T-helper 1 cell (primary cell): Measurements from ENCODE around the gene SIAH3.
"Not testable (repeated sequence)": the region's sequence is repeated elsewhere in the genome, so short reads cannot be mapped to it uniquely, and the experiment has no call there.

Experiments used
- DNase-seq, 5 donors: peaks; one replicate each; pipeline ENCODE4 v3.0.0-alpha.2; 2012 to 2020

The SIAH3 gene

GRCh38 chr13:45781553-45782326 is 69.8 kb downstream of the SIAH3 start:
- no peak for DNase-seq

GRCh38 chr13:45779901-45780300 is 71.7 kb downstream of the SIAH3 start:
- no peak for DNase-seq

GRCh38 chr13:45778882-45779281 is 72.7 kb downstream of the SIAH3 start:
- DNase-seq, result no peak

GRCh38 chr13:45776748-45777147 is 74.8 kb downstream of the SIAH3 start:
- DNase-seq, result no peak

GRCh38 chr13:45775401-45775963 is 76.1 kb downstream of the SIAH3 start:
- no peak for DNase-seq

- DNase-seq, result no peak
Observed at GRCh38 chr13:45773944-45774343, 77.6 kb downstream of the SIAH3 start.

GRCh38 chr13:45773236-45773635 is 78.3 kb downstream of the SIAH3 start:
- DNase-seq, result no peak

GRCh38 chr13:45770886-45771285 is 80.7 kb downstream of the SIAH3 start:
- DNase-seq, result no peak

- DNase-seq, result no peak
Observed at GRCh38 chr13:45768656-45769479, 82.7 kb downstream of the SIAH3 start.

- no peak for DNase-seq
Observed at GRCh38 chr13:45765464-45765863, 86.1 kb downstream of the SIAH3 start.

- no peak for DNase-seq
Observed at GRCh38 chr13:45763419-45763818, 88.1 kb downstream of the SIAH3 start.

GRCh38 chr13:45757589-45757988 is 94.0 kb downstream of the SIAH3 start:
- not testable (repeated sequence) for DNase-seq

GRCh38 chr13:45756498-45756897 is 95.1 kb downstream of the SIAH3 start:
- DNase-seq, result not testable (repeated sequence)

GRCh38 chr13:45752510-45752909 is 99.0 kb downstream of the SIAH3 start:
- DNase-seq, result no peak

- no peak for DNase-seq
Observed at GRCh38 chr13:45751885-45752284, 99.7 kb downstream of the SIAH3 start.

- DNase-seq, result no peak
Observed at GRCh38 chr13:45750566-45750965, 101.0 kb downstream of the SIAH3 start.

GRCh38 chr13:45748941-45749759 is 102.4 kb downstream of the SIAH3 start:
- DNase-seq, result no peak

- DNase-seq, result no peak
Observed at GRCh38 chr13:45747071-45747470, 104.5 kb downstream of the SIAH3 start.

GRCh38 chr13:45744979-45745378 is 106.6 kb downstream of the SIAH3 start:
- DNase-seq, result no peak

- no peak for DNase-seq
Observed at GRCh38 chr13:45742985-45743384, 108.6 kb downstream of the SIAH3 start.

- peak in 1 of 5 donors; percentile 8 for DNase-seq
Observed at GRCh38 chr13:45737571-45738017, 114.0 kb downstream of the SIAH3 start.

- DNase-seq, result no peak
Observed at GRCh38 chr13:45733361-45733760, 118.2 kb downstream of the SIAH3 start.

- no peak for DNase-seq
Observed at GRCh38 chr13:45732916-45733315, 118.6 kb downstream of the SIAH3 start.
